Motor neuron (in vitro differentiated cells): ENCODE measurements around the gene PPP1R15A. TPM values are rescaled to one million over a fixed set of nuclear protein-coding genes. Genes with fewer than 3 reads are reported as not detected.
"Not testable (repeated sequence)": the region's sequence is repeated elsewhere in the genome, so short reads cannot be mapped to it uniquely, and the experiment has no call there.

ENCODE experiments used
- ATAC-seq, 8 experiments: fragments of 200-7000 bp; cut with Tn5 transposase; replicated peaks in 6 of 8; 2 replicates each; pipeline ENCODE4 v1.8.0; 2021; ENCODE audit warnings: mild to moderate bottlenecking in 8 of 8, moderate library complexity in 8 of 8
- H3K27ac ChIP-seq, 2 donors: fragments of 250-450 bp; sonication (Bioruptor Pico); 2 replicates each; pipeline ENCODE4 v1.9.0; 2021; ENCODE audit warnings: antibody characterized with exemption in 2 of 2, mild to moderate bottlenecking in 2 of 2, moderate library complexity in 1 of 2
- H3K4me1 ChIP-seq, 2 donors: fragments of 250-450 bp; sonication (Bioruptor Pico); replicated peaks in 1 of 2; 2 replicates each; pipeline ENCODE4 v1.6.1; 2021; ENCODE audit warnings: antibody characterized with exemption in 2 of 2, mild to moderate bottlenecking in 2 of 2, moderate library complexity in 1 of 2
- H3K4me3 ChIP-seq, 5 donors: fragments of 250-450 bp; sonication (Bioruptor Pico); 2 replicates each; pipeline ENCODE4 v1.9.0; 2021; ENCODE audit warnings: antibody characterized with exemption in 5 of 5, mild to moderate bottlenecking in 5 of 5, moderate library complexity in 4 of 5
- WGBS, 10 experiments: fragments of 450-650 bp; shearing (Covaris generic); methylation state at CpG; one replicate each; pipeline ENCODE4 v1.0.0; 2022; 5-methylcytosine and 5-hydroxymethylcytosine counted together
- in situ Hi-C, 9 experiments: fragments of 400-800 bp; cut with MboI; loops; one replicate each; pipeline ENCODE4 v1.15.0; 2021; ENCODE audit warnings: low sequenced_read_pairs in 9 of 9, low pct_unique_long_range_greater_than_20kb in 2 of 9; ENCODE audit not compliant: unreplicated experiment in 9 of 9
- total RNA-seq, 8 experiments: library from RNA; unstranded; fragments of 300-600 nt; gene quantifications; 2 replicates each; pipeline versions ENCODE4 v1.2.3 to v1.2.4, GENCODE V29; 2022

Gene PPP1R15A
- total RNA-seq, 8 experiments from 2014 or later: 35.2 to 157 (median 68.6) TPM

DNA sequence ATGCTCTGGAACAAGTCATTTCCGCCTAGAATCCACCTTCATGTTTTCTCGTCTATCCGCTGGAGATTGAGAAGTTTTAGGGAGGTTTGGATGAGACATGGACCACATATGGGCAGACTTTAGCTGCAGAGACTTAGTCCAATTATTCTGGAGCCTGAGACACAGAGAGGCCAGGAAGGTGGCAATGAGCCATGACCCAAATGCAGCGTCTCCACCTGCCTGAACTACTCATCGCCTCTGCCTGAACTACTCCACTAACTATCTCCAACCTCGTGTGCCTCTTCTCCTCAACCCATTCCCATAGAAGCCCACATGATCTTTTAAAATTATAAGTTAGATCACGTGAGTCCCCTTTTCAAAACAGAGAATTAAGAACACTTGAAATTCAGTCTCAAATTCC, 9.4 kb upstream of the PPP1R15A start:
- H3K27ac ChIP-seq: no peak overlapping the region
- H3K4me1 ChIP-seq: peaks cover 3 to 26% of the 10 kb centered on the region in 2 donors
- no peak overlapping the region for H3K4me3 ChIP-seq
- WGBS, 10 experiments: 0 to 100% (median 89%) methylated on average over 1 to 2 of the region's 7 CpGs; no CpG with 5 or more reads in 2 of the 10 experiments
- in situ Hi-C loops: no loop called here
- no peak for ATAC-seq

DNA sequence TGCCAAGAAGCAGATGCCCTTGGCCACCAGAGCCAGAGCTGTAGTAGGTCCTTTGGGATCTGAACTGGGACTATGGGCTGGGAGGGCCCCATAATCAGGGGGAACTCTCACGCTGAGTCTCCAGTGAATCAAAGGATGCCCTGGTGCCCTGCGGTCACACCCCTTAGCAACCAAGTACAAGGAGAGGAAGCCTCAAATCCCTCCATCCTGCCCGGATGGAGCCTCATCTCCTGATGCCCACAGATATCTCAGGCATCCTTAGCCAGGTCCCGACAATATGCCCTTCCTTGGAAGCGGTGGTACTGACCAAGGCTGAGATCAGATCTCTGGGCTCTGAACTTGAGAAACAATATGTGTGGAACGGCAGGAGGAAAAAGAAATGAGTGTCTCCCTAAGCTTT, 5.5 kb upstream of the PPP1R15A start:
- 33 to 86% (median 60%) methylated on average over 1 to 4 of the region's 6 CpGs; no CpG with 5 or more reads in 5 of the 10 experiments for WGBS, 10 experiments
- Histone ChIP-seq H3K4me3 (no peak overlapping the region), H3K27ac (no peak overlapping the region), H3K4me1 (peaks cover 8 to 27% of the 10 kb centered on the region in 2 donors)
- peak in 4 of 8 experiments; percentile 3 to 15 (median 8) for ATAC-seq
- in situ Hi-C loops: no loop called here

DNA sequence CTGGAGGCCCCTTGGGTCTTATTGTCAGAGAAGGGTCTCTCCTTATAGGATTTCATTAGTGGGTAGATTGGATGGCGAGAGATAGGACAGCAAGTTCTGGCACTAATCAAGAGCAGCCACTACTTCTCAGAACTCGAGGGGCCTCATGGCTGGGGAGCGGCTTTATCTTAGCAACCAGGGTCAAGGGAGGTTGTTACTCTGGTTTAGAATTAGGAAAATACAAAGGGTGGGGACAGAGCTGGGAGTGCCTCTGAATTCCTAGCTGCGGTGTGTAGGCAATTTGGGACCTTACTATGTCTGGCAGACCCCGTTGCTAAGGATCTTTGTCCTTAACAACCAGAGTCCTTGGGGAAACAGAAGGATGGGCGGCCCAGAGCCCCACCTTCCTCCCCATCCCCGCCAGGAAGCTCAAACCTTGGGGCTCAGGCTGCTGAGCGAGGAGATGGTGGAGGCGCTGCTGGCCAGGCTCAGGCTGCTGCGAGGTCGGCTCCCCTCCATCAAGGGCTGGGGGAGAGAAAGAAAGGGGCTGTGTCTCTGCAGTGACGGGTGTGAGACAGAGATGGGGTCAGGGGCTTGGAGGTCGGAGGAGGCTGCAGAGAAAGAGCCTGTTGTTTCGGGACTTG, 5.0 kb upstream of the PPP1R15A start:
- in situ Hi-C loops: no loop called here
- Histone ChIP-seq H3K4me3 (no peak overlapping the region), H3K27ac (no peak overlapping the region), H3K4me1 (peaks cover 10 to 26% of the 10 kb centered on the region in 2 donors)
- peak in 3 of 8 experiments; percentile 3 to 43 (median 10) for ATAC-seq
- 0 to 55% (median 40%) methylated on average over 1 to 4 of the region's 14 CpGs; no CpG with 5 or more reads in 3 of the 10 experiments for WGBS, 10 experiments

DNA sequence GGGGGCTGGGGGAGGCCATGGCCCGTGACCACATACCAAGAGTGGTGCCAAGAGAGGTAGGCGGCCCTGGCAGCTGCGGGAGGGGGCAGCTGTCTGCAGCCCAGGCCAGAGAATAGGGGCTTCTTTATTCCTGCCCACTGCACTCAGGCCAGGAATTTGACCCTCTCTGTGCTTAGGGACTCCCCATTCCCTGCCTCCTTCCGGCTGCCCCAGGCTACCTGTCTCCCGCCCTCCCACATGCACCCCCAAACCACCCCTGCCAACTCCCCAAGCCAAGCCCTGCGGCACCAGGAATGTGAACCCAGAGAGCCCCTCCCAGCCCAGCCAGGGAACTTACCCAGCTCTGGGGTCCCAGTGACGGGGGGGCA, 4.5 kb upstream of the PPP1R15A start:
- ATAC-seq: no peak
- H3K27ac ChIP-seq: peak overlapping the region in 1 of 2 donors; percentile 21
- H3K4me3 ChIP-seq: no peak overlapping the region
- in situ Hi-C loops: no loop called here
- H3K4me1 ChIP-seq: peaks cover 10 to 26% of the 10 kb centered on the region in 2 donors
- 0 to 100% methylated on average over 1 of the region's 7 CpGs; no CpG with 5 or more reads in 8 of the 10 experiments for WGBS, 10 experiments

DNA sequence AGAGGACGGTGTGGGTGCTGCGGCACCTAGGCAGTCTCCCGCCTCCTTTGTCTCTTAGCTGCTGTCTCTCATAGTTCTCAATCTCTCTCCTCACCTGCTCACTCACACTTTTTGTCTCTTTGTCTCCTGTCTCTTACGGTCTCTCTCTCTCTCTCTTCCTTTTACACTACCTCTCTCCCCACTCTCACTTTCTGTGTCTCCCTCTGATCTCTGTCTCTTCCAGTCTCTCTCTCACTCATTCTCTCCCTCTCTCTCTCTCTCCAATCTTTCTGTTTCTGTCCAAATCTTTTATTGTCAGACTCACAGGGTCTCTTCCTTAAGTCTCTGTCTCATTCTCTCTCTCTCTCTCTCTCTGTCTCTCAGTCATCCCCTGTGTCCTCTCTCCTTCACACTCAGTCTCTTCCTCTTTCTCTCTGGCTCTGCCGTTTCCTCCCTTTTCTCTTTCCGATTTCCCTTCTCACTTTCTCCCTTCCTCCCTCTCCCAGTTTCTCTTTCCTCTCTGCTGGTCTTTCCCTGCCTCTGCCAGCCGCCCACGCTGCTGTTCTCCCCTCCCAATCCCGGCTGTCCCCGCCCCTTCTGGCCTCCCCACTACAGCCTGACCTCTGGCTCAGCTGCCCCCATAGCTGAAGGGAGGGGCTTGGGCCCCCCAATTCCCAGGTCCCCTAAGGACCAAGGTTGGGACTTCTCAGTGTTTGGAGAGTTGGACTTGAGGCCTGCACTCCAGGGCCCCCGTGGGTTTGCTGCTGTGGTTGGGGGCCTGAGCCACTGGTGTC, 3.9 kb upstream of the PPP1R15A start, which contains the start of gene PLEKHA4:
TSS of gene PLEKHA4 (minus strand) at position 504 of the 773 bp plus-strand sequence. CDS start 997 bp downstream, outside the sequence.
- peaks cover 10 to 28% of the 10 kb centered on the region in 2 donors for H3K4me1 ChIP-seq
- 0 to 39% (median 15%) methylated on average over 2 to 8 of the region's 11 CpGs; no CpG with 5 or more reads in 1 of the 10 experiments for whole genome bisulfite sequencing, 10 experiments
- peak within 1 kb of the TSS in 1 of 2 donors; percentile 21 for H3K27ac ChIP-seq
- H3K4me3 ChIP-seq: no peak within 1 kb of the TSS
- peak in 3 of 8 experiments; percentile 12 to 32 (median 19) for ATAC-seq
- in situ Hi-C loops: no loop called here

DNA sequence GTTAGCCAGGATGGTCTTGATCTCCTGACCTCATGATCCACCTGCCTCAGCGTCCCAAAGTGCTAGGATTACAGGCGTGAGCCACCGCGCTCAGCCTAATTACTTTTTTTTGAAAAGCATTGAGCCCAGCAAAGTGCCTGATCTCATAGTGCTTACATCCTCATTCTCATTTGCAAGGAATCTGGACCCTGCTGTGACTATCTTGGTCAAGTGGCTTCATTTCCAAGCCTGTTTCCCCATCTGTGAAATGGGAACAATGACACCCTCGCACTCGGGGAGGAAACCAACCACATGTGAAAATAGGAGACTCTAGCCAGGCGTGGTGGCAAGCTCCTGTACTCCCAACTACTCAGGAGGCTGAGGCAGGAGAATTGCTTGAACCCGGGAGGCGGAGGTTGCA, 2.2 kb upstream of the PPP1R15A start:
- H3K4me3 ChIP-seq: no peak overlapping the region
- H3K27ac ChIP-seq: no peak overlapping the region
- ATAC-seq: no peak
- in situ Hi-C loops: no loop called here
- WGBS, 10 experiments: 75 to 100% (median 97%) methylated on average over 2 to 6 of the region's 9 CpGs; no CpG with 5 or more reads in 1 of the 10 experiments
- peaks cover 21 to 42% of the 10 kb centered on the region in 2 donors for H3K4me1 ChIP-seq

DNA sequence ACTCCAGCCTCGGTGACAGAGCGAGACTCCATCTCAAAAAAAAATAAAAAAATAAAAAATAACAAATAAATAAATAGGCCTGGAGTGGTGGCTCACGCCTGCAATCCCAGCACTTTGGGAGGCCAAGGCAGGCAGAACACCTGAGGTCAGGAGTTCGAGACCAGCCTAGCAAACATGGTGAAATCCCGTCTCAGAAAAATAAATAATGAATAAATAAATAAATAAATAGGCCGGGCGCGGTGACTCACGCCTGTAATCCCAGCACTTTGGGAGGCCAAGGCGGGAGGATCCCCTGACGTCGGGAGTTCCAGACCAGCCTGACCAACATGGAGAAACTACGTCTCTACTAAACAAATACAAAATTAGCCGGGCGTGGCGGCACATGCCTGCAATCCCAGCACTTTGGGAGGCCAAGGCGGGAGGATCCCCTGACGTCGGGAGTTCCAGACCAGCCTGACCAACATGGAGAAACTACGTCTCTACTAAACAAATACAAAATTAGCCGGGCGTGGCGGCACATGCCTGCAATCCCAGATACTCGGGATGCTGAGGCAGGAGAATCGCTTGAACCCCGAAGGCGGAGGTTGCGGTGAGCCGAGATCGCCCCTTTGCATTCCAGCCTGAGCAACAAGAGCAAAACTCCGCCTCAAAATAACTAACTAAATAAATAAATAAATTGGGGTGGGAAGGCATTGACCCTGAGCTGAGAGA, 595 bp upstream of the PPP1R15A start:
- H3K27ac ChIP-seq: peak overlapping the region; percentile 63 to 66
- whole genome bisulfite sequencing, 10 experiments: 64 to 100% (median 92%) methylated on average over 3 to 16 of the region's 31 CpGs; no CpG with 5 or more reads in 1 of the 10 experiments

DNA sequence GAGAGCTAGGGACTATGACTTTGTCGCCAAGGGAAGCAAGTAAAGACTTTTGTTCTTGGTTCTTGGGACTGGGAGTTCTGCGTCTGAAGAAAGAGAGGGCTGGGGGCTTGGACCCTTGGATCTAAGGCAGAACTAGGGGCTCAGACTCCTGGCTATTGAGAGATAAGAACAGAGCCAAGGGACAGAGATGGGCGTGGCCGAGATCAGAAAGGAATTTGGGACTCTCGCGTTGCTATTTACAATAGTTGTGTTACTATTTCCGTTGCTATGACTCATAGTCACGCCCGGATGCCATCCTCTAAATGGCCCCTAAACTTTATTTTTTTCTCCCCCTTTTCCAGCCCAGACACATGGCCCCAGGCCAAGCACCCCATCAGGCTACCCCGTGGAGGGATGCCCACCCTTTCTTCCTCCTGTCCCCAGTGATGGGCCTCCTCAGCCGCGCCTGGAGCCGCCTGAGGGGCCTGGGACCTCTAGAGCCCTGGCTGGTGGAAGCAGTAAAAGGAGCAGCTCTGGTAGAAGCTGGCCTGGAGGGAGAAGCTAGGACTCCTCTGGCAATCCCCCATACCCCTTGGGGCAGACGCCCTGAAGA, 759 bp downstream of the PPP1R15A start:
- peak; percentile 12 to 49 (median 18) for ATAC-seq
- Histone ChIP-seq H3K4me1 (peaks cover 33 to 34% of the 10 kb centered on the region in 2 donors), H3K4me3 (peak overlapping the region; percentile 83 to 97 (median 91)), H3K27ac (peak overlapping the region; percentile 91 to 94)
- in situ Hi-C loops: no loop called here
- WGBS, 10 experiments: 0 to 33% (median 0%) methylated on average over 1 to 11 of the region's 14 CpGs; no CpG with 5 or more reads in 3 of the 10 experiments

More for the DNA sequence above, 595 bp upstream of the PPP1R15A start:
- H3K4me3 ChIP-seq, in situ Hi-C loops, ATAC-seq: not testable (repeated sequence)
- peaks cover 34 to 47% of the 10 kb centered on the region in 2 donors for H3K4me1 ChIP-seq

DNA sequence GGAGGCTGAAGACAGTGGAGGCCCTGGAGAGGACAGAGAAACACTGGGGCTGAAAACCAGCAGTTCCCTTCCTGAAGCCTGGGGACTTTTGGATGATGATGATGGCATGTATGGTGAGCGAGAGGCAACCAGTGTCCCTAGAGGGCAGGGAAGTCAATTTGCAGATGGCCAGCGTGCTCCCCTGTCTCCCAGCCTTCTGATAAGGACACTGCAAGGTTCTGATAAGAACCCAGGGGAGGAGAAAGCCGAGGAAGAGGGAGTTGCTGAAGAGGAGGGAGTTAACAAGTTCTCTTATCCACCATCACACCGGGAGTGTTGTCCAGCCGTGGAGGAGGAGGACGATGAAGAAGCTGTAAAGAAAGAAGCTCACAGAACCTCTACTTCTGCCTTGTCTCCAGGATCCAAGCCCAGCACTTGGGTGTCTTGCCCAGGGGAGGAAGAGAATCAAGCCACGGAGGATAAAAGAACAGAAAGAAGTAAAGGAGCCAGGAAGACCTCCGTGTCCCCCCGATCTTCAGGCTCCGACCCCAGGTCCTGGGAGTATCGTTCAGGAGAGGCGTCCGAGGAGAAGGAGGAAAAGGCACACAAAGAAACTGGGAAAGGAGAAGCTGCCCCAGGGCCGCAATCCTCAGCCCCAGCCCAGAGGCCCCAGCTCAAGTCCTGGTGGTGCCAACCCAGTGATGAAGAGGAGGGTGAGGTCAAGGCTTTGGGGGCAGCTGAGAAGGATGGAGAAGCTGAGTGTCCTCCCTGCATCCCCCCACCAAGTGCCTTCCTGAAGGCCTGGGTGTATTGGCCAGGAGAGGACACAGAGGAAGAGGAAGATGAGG, 1.5 kb downstream of the PPP1R15A start:
- peak in 2 of 8 experiments; percentile 1 to 10 for ATAC-seq
- peaks cover 26 to 27% of the 10 kb centered on the region in 2 donors for H3K4me1 ChIP-seq
- WGBS, 10 experiments: 0 to 100% (median 85%) methylated on average over 1 to 10 of the region's 14 CpGs; no CpG with 5 or more reads in 1 of the 10 experiments
- H3K4me3 ChIP-seq: peak overlapping the region; percentile 83 to 97 (median 91)
- in situ Hi-C loops: no loop called here
- peak overlapping the region; percentile 93 to 94 for H3K27ac ChIP-seq

DNA sequence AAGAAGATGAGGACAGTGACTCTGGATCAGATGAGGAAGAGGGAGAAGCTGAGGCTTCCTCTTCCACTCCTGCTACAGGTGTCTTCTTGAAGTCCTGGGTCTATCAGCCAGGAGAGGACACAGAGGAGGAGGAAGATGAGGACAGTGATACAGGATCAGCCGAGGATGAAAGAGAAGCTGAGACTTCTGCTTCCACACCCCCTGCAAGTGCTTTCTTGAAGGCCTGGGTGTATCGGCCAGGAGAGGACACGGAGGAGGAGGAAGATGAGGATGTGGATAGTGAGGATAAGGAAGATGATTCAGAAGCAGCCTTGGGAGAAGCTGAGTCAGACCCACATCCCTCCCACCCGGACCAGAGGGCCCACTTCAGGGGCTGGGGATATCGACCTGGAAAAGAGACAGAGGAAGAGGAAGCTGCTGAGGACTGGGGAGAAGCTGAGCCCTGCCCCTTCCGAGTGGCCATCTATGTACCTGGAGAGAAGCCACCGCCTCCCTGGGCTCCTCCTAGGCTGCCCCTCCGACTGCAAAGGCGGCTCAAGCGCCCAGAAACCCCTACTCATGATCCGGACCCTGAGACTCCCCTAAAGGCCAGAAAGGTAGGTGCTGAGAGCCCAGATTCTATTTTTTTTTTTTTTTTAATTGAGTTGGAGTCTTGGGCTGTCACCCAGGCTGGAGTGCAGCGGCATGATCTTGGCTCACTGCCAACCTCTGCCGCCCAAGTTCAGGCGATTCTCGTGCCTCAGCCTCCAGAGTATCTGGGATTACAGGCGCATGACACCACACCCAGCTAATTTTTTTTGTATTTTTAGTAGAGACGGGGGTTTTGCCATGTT, 2.3 kb downstream of the PPP1R15A start:
- Histone ChIP-seq H3K4me1 (peaks cover 24 to 27% of the 10 kb centered on the region in 2 donors), H3K4me3 (peak overlapping the region; percentile 83 to 97 (median 91)), H3K27ac (peak overlapping the region; percentile 93 to 94)
- in situ Hi-C loops: no loop called here
- 0 to 90% (median 31%) methylated on average over 2 to 9 of the region's 17 CpGs; no CpG with 5 or more reads in 2 of the 10 experiments for WGBS, 10 experiments
- peak in 5 of 8 experiments; percentile 0 to 15 (median 1) for ATAC-seq
